ENCODE data around the gene NUCB1. TPM values are rescaled to one million over a fixed set of nuclear protein-coding genes. Genes with fewer than 3 reads are reported as not detected.

The NUCB1 gene
- total RNA-seq, 1 donor from 2014 or later, result 164 TPM

- TF ChIP-seq CTCF (IDR thresholded peaks at IDR 0.05; ENCODE audit: insufficient read depth, low read depth, low read length) (no peak), EZH2 (IDR thresholded peaks at IDR 0.05; ENCODE audit: insufficient read depth, low read length) (no peak)
- Histone ChIP-seq H4K20me1 (ENCODE audit: insufficient read depth, low read length) (no peaks in the 10 kb centered on the region), H3K27me3 (ENCODE audit: insufficient read depth, low read length) (no peaks in the 10 kb centered on the region), H3K79me2 (ENCODE audit: insufficient read depth, low read length) (no peaks in the 10 kb centered on the region), H2AFZ (ENCODE audit: low read depth, low read length) (no peak overlapping the region), H3K27ac (ENCODE audit: low read depth, low read length) (no peak overlapping the region), H3K4me3 (ENCODE audit: insufficient read depth, low read depth, low read length) (no peak overlapping the region), H3K9ac (ENCODE audit: low read length) (no peak overlapping the region), H3K4me1 (ENCODE audit: insufficient read depth, low read length) (no peaks in the 10 kb centered on the region), H3K36me3 (ENCODE audit: insufficient read depth, low read length) (no peaks in the 10 kb centered on the region), H3K9me3 (ENCODE audit: insufficient read depth, low read depth, low read length) (no peaks in the 10 kb centered on the region), H3K4me2 (ENCODE audit: low read length) (no peak overlapping the region)
- Mint-ChIP-seq H3K36me3 (ENCODE audit: low read depth, unreplicated experiment) (peaks cover 13% of the 10 kb centered on the region), H3K27me3 (ENCODE audit: low read depth, unreplicated experiment) (no peaks in the 10 kb centered on the region), H3K27ac (ENCODE audit: unreplicated experiment) (no peak overlapping the region), H3K4me1 (ENCODE audit: low read depth, unreplicated experiment) (peaks cover 3% of the 10 kb centered on the region), H3K4me3 (ENCODE audit: unreplicated experiment) (no peak overlapping the region), H3K9me3 (ENCODE audit: unreplicated experiment) (no peaks in the 10 kb centered on the region)
- FAIRE-seq, result no peak
- no peak for DNase-seq (ENCODE audit: low read depth)
Observed at GRCh38 chr19:48854103-48854502, 46.0 kb upstream of the NUCB1 start.

GRCh38 chr19:48856921-48857320, 43.2 kb upstream of the NUCB1 start:
- Histone ChIP-seq H3K27ac (ENCODE audit: low read depth, low read length) (no peak overlapping the region), H2AFZ (ENCODE audit: low read depth, low read length) (no peak overlapping the region), H3K27me3 (ENCODE audit: insufficient read depth, low read length) (no peaks in the 10 kb centered on the region), H4K20me1 (ENCODE audit: insufficient read depth, low read length) (no peaks in the 10 kb centered on the region), H3K4me2 (ENCODE audit: low read length) (no peak overlapping the region), H3K4me1 (ENCODE audit: insufficient read depth, low read length) (no peaks in the 10 kb centered on the region), H3K79me2 (ENCODE audit: insufficient read depth, low read length) (no peaks in the 10 kb centered on the region), H3K9me3 (ENCODE audit: insufficient read depth, low read depth, low read length) (no peaks in the 10 kb centered on the region), H3K36me3 (ENCODE audit: insufficient read depth, low read length) (no peaks in the 10 kb centered on the region), H3K4me3 (ENCODE audit: insufficient read depth, low read depth, low read length) (no peak overlapping the region), H3K9ac (ENCODE audit: low read length) (no peak overlapping the region)
- H3K27ac Mint-ChIP-seq (ENCODE audit: unreplicated experiment), result peak overlapping the region; percentile 77
- FAIRE-seq, result no peak
- no peak for DNase-seq (ENCODE audit: low read depth)
- no peaks in the 10 kb centered on the region for H3K9me3 Mint-ChIP-seq (ENCODE audit: unreplicated experiment)
- TF ChIP-seq CTCF (IDR thresholded peaks at IDR 0.05; ENCODE audit: insufficient read depth, low read depth, low read length) (no peak), EZH2 (IDR thresholded peaks at IDR 0.05; ENCODE audit: insufficient read depth, low read length) (no peak)
- peaks cover 2% of the 10 kb centered on the region for H3K27me3 Mint-ChIP-seq (ENCODE audit: low read depth, unreplicated experiment)
- no peak overlapping the region for H3K4me3 Mint-ChIP-seq (ENCODE audit: unreplicated experiment)
- peaks cover 3% of the 10 kb centered on the region for H3K4me1 Mint-ChIP-seq (ENCODE audit: low read depth, unreplicated experiment)
- peaks cover 29% of the 10 kb centered on the region for H3K36me3 Mint-ChIP-seq (ENCODE audit: low read depth, unreplicated experiment)

GRCh38 chr19:48858984-48859710, 41.0 kb upstream of the NUCB1 start:
- no peak for FAIRE-seq
- Histone ChIP-seq H3K27ac (ENCODE audit: low read depth, low read length) (no peak overlapping the region), H3K4me3 (ENCODE audit: insufficient read depth, low read depth, low read length) (no peak overlapping the region), H3K4me1 (ENCODE audit: insufficient read depth, low read length) (no peaks in the 10 kb centered on the region), H3K9me3 (ENCODE audit: insufficient read depth, low read depth, low read length) (no peaks in the 10 kb centered on the region), H3K79me2 (ENCODE audit: insufficient read depth, low read length) (no peaks in the 10 kb centered on the region), H3K4me2 (ENCODE audit: low read length) (no peak overlapping the region), H4K20me1 (ENCODE audit: insufficient read depth, low read length) (no peaks in the 10 kb centered on the region), H3K9ac (ENCODE audit: low read length) (no peak overlapping the region), H3K27me3 (ENCODE audit: insufficient read depth, low read length) (no peaks in the 10 kb centered on the region), H3K36me3 (ENCODE audit: insufficient read depth, low read length) (no peaks in the 10 kb centered on the region), H2AFZ (ENCODE audit: low read depth, low read length) (no peak overlapping the region)
- DNase-seq (ENCODE audit: low read depth), result no peak
- TF ChIP-seq CTCF (IDR thresholded peaks at IDR 0.05; ENCODE audit: insufficient read depth, low read depth, low read length), result no peak
- TF ChIP-seq EZH2 (IDR thresholded peaks at IDR 0.05; ENCODE audit: insufficient read depth, low read length), result no peak
- Mint-ChIP-seq H3K36me3 (ENCODE audit: low read depth, unreplicated experiment) (peaks cover 32% of the 10 kb centered on the region), H3K4me1 (ENCODE audit: low read depth, unreplicated experiment) (peaks cover 3% of the 10 kb centered on the region), H3K27ac (ENCODE audit: unreplicated experiment) (no peak overlapping the region), H3K27me3 (ENCODE audit: low read depth, unreplicated experiment) (peaks cover 2% of the 10 kb centered on the region), H3K9me3 (ENCODE audit: unreplicated experiment) (no peaks in the 10 kb centered on the region), H3K4me3 (ENCODE audit: unreplicated experiment) (no peak overlapping the region)
